ENCODE results near the gene CFLAR.

DNA sequence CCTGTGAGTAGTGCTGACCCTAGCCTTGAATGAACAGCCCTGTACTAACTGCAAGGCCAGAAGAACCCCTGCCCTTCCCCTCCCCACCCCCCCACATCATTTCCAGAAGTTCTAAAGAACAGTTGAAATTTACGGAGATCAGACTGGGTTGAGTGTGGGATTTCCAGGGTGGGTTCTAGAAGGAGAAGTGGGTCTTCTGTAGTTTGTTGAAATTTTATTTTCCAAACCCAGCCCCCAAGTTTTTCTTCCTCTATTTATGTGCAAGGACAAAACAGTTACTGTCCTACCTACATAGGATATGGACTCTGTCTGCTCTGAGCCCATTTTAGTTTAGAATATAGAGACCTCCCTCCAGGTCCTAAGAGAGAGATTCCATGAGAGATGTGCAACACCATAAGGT, 40.7 kb downstream of the CFLAR start:
- no peak for TF ChIP-seq POLR2A (IDR thresholded peaks at IDR 0.05)
- TF ChIP-seq, protein P1, sequence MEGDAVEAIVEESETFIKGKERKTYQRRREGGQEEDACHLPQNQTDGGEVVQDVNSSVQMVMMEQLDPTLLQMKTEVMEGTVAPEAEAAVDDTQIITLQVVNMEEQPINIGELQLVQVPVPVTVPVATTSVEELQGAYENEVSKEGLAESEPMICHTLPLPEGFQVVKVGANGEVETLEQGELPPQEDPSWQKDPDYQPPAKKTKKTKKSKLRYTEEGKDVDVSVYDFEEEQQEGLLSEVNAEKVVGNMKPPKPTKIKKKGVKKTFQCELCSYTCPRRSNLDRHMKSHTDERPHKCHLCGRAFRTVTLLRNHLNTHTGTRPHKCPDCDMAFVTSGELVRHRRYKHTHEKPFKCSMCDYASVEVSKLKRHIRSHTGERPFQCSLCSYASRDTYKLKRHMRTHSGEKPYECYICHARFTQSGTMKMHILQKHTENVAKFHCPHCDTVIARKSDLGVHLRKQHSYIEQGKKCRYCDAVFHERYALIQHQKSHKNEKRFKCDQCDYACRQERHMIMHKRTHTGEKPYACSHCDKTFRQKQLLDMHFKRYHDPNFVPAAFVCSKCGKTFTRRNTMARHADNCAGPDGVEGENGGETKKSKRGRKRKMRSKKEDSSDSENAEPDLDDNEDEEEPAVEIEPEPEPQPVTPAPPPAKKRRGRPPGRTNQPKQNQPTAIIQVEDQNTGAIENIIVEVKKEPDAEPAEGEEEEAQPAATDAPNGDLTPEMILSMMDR (IDR thresholded peaks at IDR 0.05), result no peak
- no peak for TF ChIP-seq POLR2AphosphoS5 (IDR thresholded peaks at IDR 0.05)
- TF ChIP-seq EP300 (IDR thresholded peaks at IDR 0.05), result no peak
